Neural progenitor cell (in vitro differentiated cells): ENCODE measurements around the gene KLLN. TPM values are rescaled to one million over a fixed set of nuclear protein-coding genes. Genes with fewer than 3 reads are reported as not detected.
"Not testable (repeated sequence)": the region's sequence is repeated elsewhere in the genome, so short reads cannot be mapped to it uniquely, and the experiment has no call there.

Experiments used
- DNase-seq: peaks from one replicate; pipeline ENCODE4 v3.0.0-alpha.2; 2016; ENCODE audit warnings: low spot score
- H2AFZ ChIP-seq: fragments of 200-600 bp; sonication (generic); replicated peaks from 2 replicates; pipeline ENCODE4 v1.6.1; 2016; ENCODE audit warnings: antibody characterized with exemption
- H3F3A ChIP-seq: fragments of 200-600 bp; sonication (generic); 2 replicates; pipeline ENCODE4 v1.6.1; 2016; ENCODE audit warnings: antibody characterized with exemption, low read depth
- H3K27ac ChIP-seq: fragments of 200-600 bp; sonication (generic); 2 replicates; pipeline ENCODE4 v1.5.1; 2016; ENCODE audit warnings: mild to moderate bottlenecking
- H3K27me3 ChIP-seq: fragments of 200-600 bp; sonication (generic); 2 replicates; pipeline ENCODE4 v1.6.1; 2016; ENCODE audit warnings: mild to moderate bottlenecking, moderate library complexity
- H3K36me3 ChIP-seq: fragments of 200-600 bp; sonication (generic); 2 replicates; pipeline ENCODE4 v1.5.1; 2016
- H3K4me1 ChIP-seq: fragments of 200-600 bp; sonication (generic); 2 replicates; pipeline ENCODE4 v1.6.1; 2016; ENCODE audit warnings: mixed run types
- H3K4me2 ChIP-seq: fragments of 200-600 bp; sonication (generic); 2 replicates; pipeline ENCODE4 v1.6.1; 2016
- H3K4me3 ChIP-seq: fragments of 200-600 bp; sonication (generic); 2 replicates; pipeline ENCODE4 v1.5.1; 2016
- H3K79me2 ChIP-seq: fragments of 200-600 bp; sonication (generic); 2 replicates; pipeline ENCODE4 v1.6.1; 2016; ENCODE audit warnings: low read depth
- H3K9ac ChIP-seq: fragments of 200-600 bp; sonication (generic); 2 replicates; pipeline ENCODE4 v1.6.1; 2016
- H3K9me3 ChIP-seq: fragments of 200-600 bp; sonication (generic); 2 replicates; pipeline ENCODE4 v1.5.1; 2016; ENCODE audit warnings: low read depth
- H4K20me1 ChIP-seq: fragments of 200-600 bp; sonication (generic); 2 replicates; pipeline ENCODE4 v1.6.1; 2016; ENCODE audit warnings: low read depth
- H3K27ac Mint-ChIP-seq: 3 replicates; pipeline ENCODE4 v1.8.0; 2021; ENCODE audit warnings: mixed read lengths
- H3K27me3 Mint-ChIP-seq: 2 replicates; pipeline ENCODE4 v1.8.0; 2022; ENCODE audit warnings: low read depth, mild to moderate bottlenecking, inconsistent platforms, moderate library complexity, mixed read lengths; ENCODE audit not compliant: insufficient read depth
- H3K36me3 Mint-ChIP-seq: 3 replicates; pipeline ENCODE4 v1.8.0; 2021; ENCODE audit warnings: mixed read lengths
- H3K4me1 Mint-ChIP-seq: 3 replicates; pipeline ENCODE4 v1.8.0; 2021; ENCODE audit warnings: mixed read lengths
- H3K4me3 Mint-ChIP-seq: 3 replicates; pipeline ENCODE4 v1.8.0; 2021; ENCODE audit warnings: mild to moderate bottlenecking, moderate library complexity, mixed read lengths
- H3K9me3 Mint-ChIP-seq: 3 replicates; pipeline ENCODE4 v1.8.0; 2020; ENCODE audit warnings: mixed read lengths
- CTCF ChIP-seq: fragments of 200-600 bp; sonication (generic); IDR thresholded peaks from 2 replicates; pipeline ENCODE4 v1.5.1; 2017; ENCODE audit warnings: antibody characterized with exemption, mild to moderate bottlenecking
- EZH2 ChIP-seq: fragments of 200-600 bp; sonication (generic); IDR thresholded peaks from 2 replicates; pipeline ENCODE4 v1.6.1; 2017; ENCODE audit warnings: antibody characterized with exemption, mild to moderate bottlenecking, moderate library complexity
- EZH2phosphoT487 ChIP-seq: fragments of 200-600 bp; sonication (generic); IDR thresholded peaks from 2 replicates; pipeline ENCODE4 v1.6.1; 2017; ENCODE audit warnings: antibody characterized with exemption
- total RNA-seq: library from RNA; depleted of rRNA; stranded (reverse); fragments of >200 nt; gene quantifications from 2 replicates; pipeline ENCODE4 v1.2.3, GENCODE V29; 2015; ENCODE audit warnings: low replicate concordance

The KLLN gene
- total RNA-seq, 1 donor from 2014 or later, result 1.5 TPM

- Mint-ChIP-seq H3K9me3 (peaks cover 15% of the 10 kb centered on the region), H3K4me3 (no peak overlapping the region), H3K36me3 (peaks cover 49% of the 10 kb centered on the region), H3K4me1 (no peaks in the 10 kb centered on the region), H3K27ac (no peak overlapping the region), H3K27me3 (no peaks in the 10 kb centered on the region)
- H2AFZ ChIP-seq, result no peak overlapping the region
- no peak overlapping the region for H3K9ac ChIP-seq
- peaks cover 97% of the 10 kb centered on the region for H3K79me2 ChIP-seq
- no peak overlapping the region for H3K27ac ChIP-seq
- no peak for DNase-seq
- H3K36me3 ChIP-seq, result peaks cover 25% of the 10 kb centered on the region
- H3K4me1 ChIP-seq, result no peaks in the 10 kb centered on the region
- no peak overlapping the region for H3K4me2 ChIP-seq
- H3F3A ChIP-seq, result no peaks in the 10 kb centered on the region
- no peaks in the 10 kb centered on the region for H3K27me3 ChIP-seq
- H4K20me1 ChIP-seq, result no peaks in the 10 kb centered on the region
- H3K9me3 ChIP-seq, result no peaks in the 10 kb centered on the region
- TF ChIP-seq EZH2phosphoT487, result no peak
- no peak for TF ChIP-seq EZH2
- TF ChIP-seq CTCF, result no peak
- H3K4me3 ChIP-seq, result no peak overlapping the region
These were observed 19.4 kb upstream of the KLLN start for GRCh38 chr10:87882555-87883294.

GRCh38 chr10:87881373-87882059, 18.2 kb upstream of the KLLN start:
- H3K4me2 ChIP-seq, H3K4me3 ChIP-seq, H3K27ac Mint-ChIP-seq, H3K27ac ChIP-seq, H3K4me1 Mint-ChIP-seq, H4K20me1 ChIP-seq, H2AFZ ChIP-seq, H3K9me3 ChIP-seq, H3K9ac ChIP-seq, DNase-seq, H3K4me1 ChIP-seq, H3F3A ChIP-seq, H3K27me3 Mint-ChIP-seq, H3K4me3 Mint-ChIP-seq, H3K27me3 ChIP-seq: not testable (repeated sequence)
- peaks cover 39% of the 10 kb centered on the region for H3K36me3 Mint-ChIP-seq
- H3K79me2 ChIP-seq, result peaks cover 97% of the 10 kb centered on the region
- peaks cover 25% of the 10 kb centered on the region for H3K36me3 ChIP-seq
- peaks cover 12% of the 10 kb centered on the region for H3K9me3 Mint-ChIP-seq

GRCh38 chr10:87880336-87880735, 17.0 kb upstream of the KLLN start:
- Mint-ChIP-seq H3K36me3 (peaks cover 31% of the 10 kb centered on the region), H3K4me1 (no peaks in the 10 kb centered on the region), H3K27ac (no peak overlapping the region), H3K9me3 (peaks cover 6% of the 10 kb centered on the region), H3K27me3 (no peaks in the 10 kb centered on the region), H3K4me3 (no peak overlapping the region)
- Histone ChIP-seq H3K27ac (no peak overlapping the region), H4K20me1 (no peaks in the 10 kb centered on the region), H3K36me3 (peaks cover 19% of the 10 kb centered on the region), H3K4me1 (no peaks in the 10 kb centered on the region), H3K79me2 (peaks cover 97% of the 10 kb centered on the region), H3K4me2 (no peak overlapping the region), H3K9me3 (no peaks in the 10 kb centered on the region), H3K9ac (no peak overlapping the region), H2AFZ (no peak overlapping the region), H3K4me3 (no peak overlapping the region), H3K27me3 (no peaks in the 10 kb centered on the region), H3F3A (no peaks in the 10 kb centered on the region)
- no peak for DNase-seq
- TF ChIP-seq EZH2 (no peak), CTCF (no peak), EZH2phosphoT487 (no peak)
